T-cell (primary cell): ENCODE measurements around the gene DPYD. TPM values are rescaled to one million over a fixed set of nuclear protein-coding genes. Genes with fewer than 3 reads are reported as not detected.

Source experiments
- ATAC-seq, 4 experiments: fragments of 200-7000 bp in 3 of 4; fragments of 150-1000 bp in 1 of 4; cut with Tn5 transposase; replicated peaks in 1 of 4; 1 replicate in 3 of 4; 2 replicates in 1 of 4; pipeline ENCODE4 v1.10.0; 2021; ENCODE audit warnings: moderate library complexity in 3 of 4, mild to moderate bottlenecking in 2 of 4, moderate number of reproducible peaks in 1 of 4
- CTCF ChIA-PET, 2 donors: fragments of 300-600 bp; sonication (Branson Sonifier 250); formaldehyde crosslinking; loops; one replicate each; lab custom pipeline; 2022; ENCODE audit warnings: antibody characterized with exemption in 2 of 2; lab: Charles Lee
- POLR2A ChIA-PET, 2 donors: fragments of 300-600 bp; sonication (Branson Sonifier 250); formaldehyde crosslinking; loops; one replicate each; lab custom pipeline; 2022; ENCODE audit warnings: antibody characterized with exemption in 2 of 2; lab: Charles Lee
- DNase-seq, 35 experiments: peaks; one replicate each; pipeline versions ENCODE4 v3.0.0 to v3.0.0-alpha.2; 2013 to 2023
- H3K27ac ChIP-seq: one replicate; pipeline ENCODE4 v1.5.1; 2013; ENCODE audit warnings: low read length
- H3K27me3 ChIP-seq, 2 experiments: replicated peaks in 1 of 2; 1 replicate in 1 of 2; 2 replicates in 1 of 2; pipeline versions ENCODE4 v1.6.1 to v1.7.0; 2013; ENCODE audit warnings: low read length in 1 of 2, mixed read lengths in 1 of 2; ENCODE audit not compliant: control insufficient read depth in 2 of 2, insufficient read depth in 2 of 2; ENCODE audit errors: extremely low read depth in 1 of 2
- H3K36me3 ChIP-seq, 2 donors: 1 replicate in 1 of 2; 2 replicates in 1 of 2; pipeline versions ENCODE4 v1.6.1 to v1.7.0; 2013; ENCODE audit warnings: low read length in 1 of 2; ENCODE audit not compliant: control insufficient read depth in 2 of 2, insufficient read depth in 1 of 2; ENCODE audit errors: extremely low read depth in 1 of 2
- H3K4me1 ChIP-seq, 2 experiments: 1 replicate in 1 of 2; 2 replicates in 1 of 2; pipeline versions ENCODE4 v1.6.1 to v1.7.0; 2013; ENCODE audit warnings: low read length in 2 of 2, mixed read lengths in 1 of 2; ENCODE audit not compliant: insufficient read depth in 2 of 2, control insufficient read depth in 1 of 2; ENCODE audit errors: extremely low read depth in 1 of 2
- H3K4me3 ChIP-seq, 2 donors: 1 replicate in 1 of 2; 2 replicates in 1 of 2; pipeline versions ENCODE4 v1.5.1 to v1.7.0; 2013; ENCODE audit warnings: mild to moderate bottlenecking in 2 of 2, low read length in 1 of 2, moderate library complexity in 1 of 2; ENCODE audit not compliant: control insufficient read depth in 1 of 2; ENCODE audit errors: extremely low read depth in 1 of 2
- H3K9me3 ChIP-seq: 2 replicates; pipeline ENCODE4 v1.7.0; 2013
- H3K27ac Mint-ChIP-seq, 2 donors: one replicate each; pipeline ENCODE4 v1.8.0; 2020 to 2021; ENCODE audit warnings: mild to moderate bottlenecking in 2 of 2, mixed read lengths in 2 of 2
- H3K27me3 Mint-ChIP-seq, 2 donors: one replicate each; pipeline ENCODE4 v1.8.0; 2021 to 2022; ENCODE audit warnings: mixed read lengths in 2 of 2
- H3K36me3 Mint-ChIP-seq: one replicate; pipeline ENCODE4 v1.8.0; 2021; ENCODE audit warnings: mixed read lengths
- H3K4me1 Mint-ChIP-seq, 3 donors: one replicate each; pipeline ENCODE4 v1.8.0; 2020 to 2022; ENCODE audit warnings: mixed read lengths in 3 of 3, mild to moderate bottlenecking in 1 of 3
- H3K4me3 Mint-ChIP-seq, 3 donors: one replicate each; pipeline ENCODE4 v1.8.0; 2020 to 2022; ENCODE audit warnings: mild to moderate bottlenecking in 3 of 3, mixed read lengths in 3 of 3, moderate library complexity in 3 of 3
- H3K9me3 Mint-ChIP-seq, 3 donors: one replicate each; pipeline ENCODE4 v1.8.0; 2020 to 2022; ENCODE audit warnings: mixed read lengths in 3 of 3
- WGBS: methylation state at CpG from one replicate; pipeline ENCODE4 v1.1.5; 2013; ENCODE audit warnings: missing lambda C conversion rate; ENCODE audit not compliant: insufficient coverage; 5-methylcytosine and 5-hydroxymethylcytosine counted together
- total RNA-seq, 35 experiments: library from RNA in 6 of 35; stranded (reverse) in 6 of 35; fragments of 120-200 nt in 1 of 35; gene quantifications; one replicate each; pipeline versions ENCODE4 v1.2.1 to v1.2.4 and lab custom pipeline; 2013 to 2026

The DPYD gene
- 10 to 100 TPM; 39.1 to 74.1 (median 47.8) TPM for total RNA-seq
- total RNA-seq (2013), result 82.3 TPM
- total RNA-seq (lab: John Stamatoyannopoulos, UW), result 6.5 to 114 (median 75.9) reads per million in 29 experiments

- Mint-ChIP-seq H3K36me3 (no peaks in the 10 kb centered on the region), H3K9me3 (no peaks in the 10 kb centered on the region), H3K4me3 (peak within 1 kb of the TSS; percentile 84 to 96 (median 94)), H3K4me1 (peaks cover 49 to 58% (median 50%) of the 10 kb centered on the region in 3 donors), H3K27me3 (no peaks in the 10 kb centered on the region), H3K27ac (peak within 1 kb of the TSS; percentile 96 to 97)
- WGBS, result under 1% methylated on average over 36 of the region's 50 CpGs
- no peaks in the 10 kb centered on the region for H3K9me3 ChIP-seq
- POLR2A ChIA-PET, result interaction anchor here in 1 of 2 donors (0.7 kb wide), 1 partner anchor 60 kb away, joined by 3 read pairs; no protein-coding TSS in a partner anchor
- CTCF ChIA-PET, result interaction anchor here (0.5 to 0.7 kb wide), 4 partner anchors 131 to 956 kb away, joined by 3 to 4 read pairs (median 4); no protein-coding TSS in a partner anchor
- peak within 1 kb of the TSS; percentile 63 to 89 for H3K4me3 ChIP-seq
- no peaks in the 10 kb centered on the region for H3K36me3 ChIP-seq
- no peaks in the 10 kb centered on the region for H3K27me3 ChIP-seq
- ATAC-seq (peak; percentile 87 to 92 (median 89)), DNase-seq (peak; percentile 71 to 89 (median 82))
- peak within 1 kb of the TSS; percentile 67 for H3K27ac ChIP-seq
- H3K4me1 ChIP-seq, result peaks cover 0 to 43% of the 10 kb centered on the region in 2 experiments
Measured at GRCh38 chr1:97920832-97921571, at the start of gene DPYD. TSS of gene DPYD (minus strand) at chr1:97921034. CDS start at chr1:97920922, 112 bp downstream.

DNA sequence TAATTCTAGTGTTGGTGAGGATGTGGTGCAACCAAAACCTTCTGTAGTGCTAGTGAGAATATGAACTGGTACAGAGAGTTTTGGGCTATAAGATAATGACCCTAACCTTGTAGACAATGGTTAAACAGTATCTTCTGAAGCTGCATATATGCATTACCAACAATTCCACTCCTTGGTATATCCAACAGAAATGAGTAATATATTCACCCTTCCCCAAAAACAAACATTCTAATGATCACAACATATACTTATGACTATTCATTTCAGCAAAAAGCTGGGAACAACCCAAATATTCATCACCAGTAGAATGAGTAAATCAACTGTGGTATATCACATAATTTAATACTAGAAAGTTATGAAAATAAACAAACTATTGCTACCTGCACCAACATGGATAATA is 39.6 kb upstream of the DPYD start:
- Histone ChIP-seq H3K9me3 (no peaks in the 10 kb centered on the region), H3K27me3 (peaks cover 0 to 3% of the 10 kb centered on the region in 2 experiments), H3K27ac (no peak overlapping the region), H3K4me3 (no peak overlapping the region), H3K36me3 (no peaks in the 10 kb centered on the region), H3K4me1 (no peaks in the 10 kb centered on the region)
- ATAC-seq (no peak), DNase-seq (no peak)
- no peak overlapping the region for H3K27ac Mint-ChIP-seq
- no peaks in the 10 kb centered on the region for H3K4me1 Mint-ChIP-seq
- no peak overlapping the region for H3K4me3 Mint-ChIP-seq
- peaks cover 7 to 16% of the 10 kb centered on the region in 2 donors for H3K27me3 Mint-ChIP-seq
- ChIA-PET CTCF (no interaction called here), POLR2A (no interaction called here)
- no peaks in the 10 kb centered on the region for H3K36me3 Mint-ChIP-seq
- peaks cover 0 to 3% (median 0%) of the 10 kb centered on the region in 3 donors for H3K9me3 Mint-ChIP-seq

GRCh38 chr1:97947695-97948094 is 26.9 kb upstream of the DPYD start:
- DNase-seq, result no peak
- ChIA-PET POLR2A (no interaction called here), CTCF (no interaction called here)
- peaks cover 5 to 8% of the 10 kb centered on the region in 2 experiments for H3K4me1 ChIP-seq
- H3K4me3 ChIP-seq, result no peak overlapping the region
- no peaks in the 10 kb centered on the region for H3K9me3 Mint-ChIP-seq
- no peaks in the 10 kb centered on the region for H3K27me3 Mint-ChIP-seq
- no peaks in the 10 kb centered on the region for H3K36me3 Mint-ChIP-seq
- no peak overlapping the region for H3K27ac Mint-ChIP-seq
- no peak overlapping the region for H3K4me3 Mint-ChIP-seq
- no peak for ATAC-seq
- 60% methylated on average over 1 of the region's 3 CpGs for WGBS
- H3K4me1 Mint-ChIP-seq, result peaks cover 8 to 12% (median 11%) of the 10 kb centered on the region in 3 donors
- H3K9me3 ChIP-seq, result no peaks in the 10 kb centered on the region
- no peaks in the 10 kb centered on the region for H3K27me3 ChIP-seq
- H3K36me3 ChIP-seq, result no peaks in the 10 kb centered on the region
- no peak overlapping the region for H3K27ac ChIP-seq

GRCh38 chr1:97943354-97943753 is 22.5 kb upstream of the DPYD start:
- Histone ChIP-seq H3K4me1 (peaks cover 5 to 19% of the 10 kb centered on the region in 2 experiments), H3K9me3 (no peaks in the 10 kb centered on the region), H3K27ac (no peak overlapping the region), H3K27me3 (no peaks in the 10 kb centered on the region), H3K36me3 (no peaks in the 10 kb centered on the region), H3K4me3 (no peak overlapping the region)
- Mint-ChIP-seq H3K27ac (peak overlapping the region in 1 of 2 donors; percentile 66), H3K9me3 (no peaks in the 10 kb centered on the region), H3K4me3 (peak overlapping the region in 1 of 3 donors; percentile 30), H3K36me3 (no peaks in the 10 kb centered on the region), H3K27me3 (no peaks in the 10 kb centered on the region), H3K4me1 (peaks cover 22 to 30% (median 24%) of the 10 kb centered on the region in 3 donors)
- ATAC-seq (no peak), DNase-seq (no peak)
- ChIA-PET CTCF (interaction anchor here in 1 of 2 donors (0.6 kb wide), 1 partner anchor 285 kb away, joined by 3 read pairs; no protein-coding TSS in a partner anchor), POLR2A (interaction anchor here in 1 of 2 donors (0.6 kb wide), 1 partner anchor 446 kb away, joined by 3 read pairs; no protein-coding TSS in a partner anchor)
- 100% methylated on average over 3 of the region's 4 CpGs for WGBS

GRCh38 chr1:97942161-97943123 is 21.6 kb upstream of the DPYD start:
- Histone ChIP-seq H3K36me3 (no peaks in the 10 kb centered on the region), H3K4me1 (peaks cover 5 to 19% of the 10 kb centered on the region in 2 experiments), H3K27ac (no peak overlapping the region), H3K27me3 (no peaks in the 10 kb centered on the region), H3K9me3 (no peaks in the 10 kb centered on the region), H3K4me3 (no peak overlapping the region)
- DNase-seq (no peak), ATAC-seq (peak; percentile 31 to 62 (median 48))
- CTCF ChIA-PET, result no interaction called here
- H3K27me3 Mint-ChIP-seq, result no peaks in the 10 kb centered on the region
- peak overlapping the region; percentile 42 to 87 for H3K27ac Mint-ChIP-seq
- H3K4me3 Mint-ChIP-seq, result peak overlapping the region; percentile 7 to 77 (median 57)
- POLR2A ChIA-PET, result interaction anchor here in 1 of 2 donors (0.6 kb wide), 2 partner anchors 445 to 1235 kb away, joined by 3 to 6 read pairs; no protein-coding TSS in a partner anchor
- H3K9me3 Mint-ChIP-seq, result no peaks in the 10 kb centered on the region
- no CpG with 5 or more reads among the region's 2 CpGs for WGBS
- H3K36me3 Mint-ChIP-seq, result no peaks in the 10 kb centered on the region
- peaks cover 22 to 30% (median 24%) of the 10 kb centered on the region in 3 donors for H3K4me1 Mint-ChIP-seq

DNA sequence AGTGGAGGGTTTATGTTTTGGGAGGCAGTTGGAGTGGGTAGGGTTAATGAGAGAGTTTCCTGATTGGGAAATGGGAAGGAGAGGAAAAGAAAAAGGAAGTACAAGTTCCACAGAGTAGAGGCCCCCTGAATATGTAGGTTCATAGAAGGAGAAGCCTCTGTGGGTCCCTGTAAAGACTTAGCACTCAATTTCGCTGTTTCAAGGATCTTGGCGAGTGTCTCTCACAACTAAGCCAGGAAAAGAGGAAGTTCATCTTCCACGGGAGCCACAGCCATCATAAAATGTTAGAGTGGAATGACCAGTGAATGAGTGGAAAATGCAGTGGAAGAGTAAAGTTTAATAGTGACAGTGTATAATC is 17.4 kb upstream of the DPYD start:
- no peak overlapping the region for H3K4me3 ChIP-seq
- ChIA-PET POLR2A (no interaction called here), CTCF (no interaction called here)
- peaks cover 24 to 33% (median 31%) of the 10 kb centered on the region in 3 donors for H3K4me1 Mint-ChIP-seq
- DNase-seq, result no peak
- no peak for ATAC-seq
- peaks cover 1 to 17% of the 10 kb centered on the region in 2 experiments for H3K4me1 ChIP-seq
- WGBS, result 67% methylated on average over 3 of the region's 3 CpGs
- no peaks in the 10 kb centered on the region for H3K27me3 Mint-ChIP-seq
- no peak overlapping the region for H3K4me3 Mint-ChIP-seq
- H3K27ac ChIP-seq, result no peak overlapping the region
- H3K36me3 Mint-ChIP-seq, result no peaks in the 10 kb centered on the region
- no peaks in the 10 kb centered on the region for H3K9me3 ChIP-seq
- H3K27me3 ChIP-seq, result no peaks in the 10 kb centered on the region
- no peak overlapping the region for H3K27ac Mint-ChIP-seq
- H3K9me3 Mint-ChIP-seq, result no peaks in the 10 kb centered on the region
- no peaks in the 10 kb centered on the region for H3K36me3 ChIP-seq
